Measurements from ENCODE around the gene ADCYAP1. TPM values are rescaled to one million over a fixed set of nuclear protein-coding genes. Genes with fewer than 3 reads are reported as not detected.

ADCYAP1 gene
- total RNA-seq, 1 experiment from 2014 or later: not detected

- Histone ChIP-seq H3K9me3 (ENCODE audit: control insufficient read depth, low read depth, low read length) (no peaks in the 10 kb centered on the region), H3K23me2 (ENCODE audit: insufficient read length, low read depth, low read length, poor library complexity, severe bottlenecking) (no peaks in the 10 kb centered on the region), H3K27me3 (ENCODE audit: insufficient read depth, low read length) (no peaks in the 10 kb centered on the region), H3T11ph (ENCODE audit: low read length) (no peak overlapping the region), H4K20me1 (ENCODE audit: control insufficient read depth, insufficient read depth, insufficient read length) (no peaks in the 10 kb centered on the region), H2BK120ac (ENCODE audit: low read depth, low read length, poor library complexity, severe bottlenecking) (no peak overlapping the region), H3K4me2 (ENCODE audit: insufficient read depth, insufficient read length, low read length) (no peak overlapping the region), H3K4me1 (ENCODE audit: insufficient read depth, low read length) (no peaks in the 10 kb centered on the region), H2BK5ac (ENCODE audit: insufficient read length, low read length) (no peak overlapping the region), H2AK5ac (ENCODE audit: insufficient read length, low read length) (no peak overlapping the region), H2AFZ (ENCODE audit: low read length) (no peak overlapping the region), H2BK15ac (ENCODE audit: low read depth, low read length) (no peak overlapping the region), H2BK20ac (ENCODE audit: low read depth, low read length, poor library complexity, severe bottlenecking) (no peak overlapping the region), H4K5ac (ENCODE audit: insufficient read length, low read depth, low read length) (no peak overlapping the region), H3K18ac (ENCODE audit: insufficient read length, low read depth, low read length) (no peak overlapping the region), H3K79me2 (ENCODE audit: insufficient read depth, low read length) (no peaks in the 10 kb centered on the region), H3K79me1 (ENCODE audit: insufficient read depth, low read depth, low read length, poor library complexity, severe bottlenecking) (no peaks in the 10 kb centered on the region), H3K14ac (ENCODE audit: insufficient read depth, low read length) (peak overlapping the region; percentile 39; the same call in 1 of the 2 replicates), H3K4ac (ENCODE audit: low read depth, low read length) (no peak overlapping the region), H3K9ac (ENCODE audit: extremely low read depth, insufficient read length, low read length) (no peak overlapping the region), H4K8ac (replicated peaks; ENCODE audit: insufficient read length, low read depth, low read length) (no peak overlapping the region), H3K56ac (ENCODE audit: insufficient read length, low read depth, low read length) (no peak overlapping the region), H2BK12ac (ENCODE audit: insufficient read length, low read depth, low read length) (no peak overlapping the region), H3K23ac (ENCODE audit: insufficient read length, low read depth, low read length) (no peak overlapping the region), H4K91ac (ENCODE audit: insufficient read length, low read depth, low read length) (no peak overlapping the region), H3K27ac (ENCODE audit: insufficient read length, low read depth, low read length) (no peak overlapping the region)
- no CpG with 5 or more reads among the region's 2 CpGs for WGBS (ENCODE audit: extremely low coverage, insufficient read length, low lambda C conversion rate)
- no peak for DNase-seq
- no peaks in the 10 kb centered on the region for H3K9me3 Mint-ChIP-seq
- H3K27me3 Mint-ChIP-seq (ENCODE audit: low read depth): peaks cover 2% of the 10 kb centered on the region
- no peak overlapping the region for H3K27ac Mint-ChIP-seq
- H3K4me1 Mint-ChIP-seq: peaks cover 8 to 12% of the 10 kb centered on the region in 2 experiments
- TF ChIP-seq CTCF (conservative IDR thresholded peaks at IDR 0.05): no peak
- H3K4me3 Mint-ChIP-seq: no peak overlapping the region
- H3K36me3 Mint-ChIP-seq (ENCODE audit: insufficient read depth in 1 of 3, low read depth in 3 of 3): no peaks in the 10 kb centered on the region; a peak in 1 of 7 replicates
These were observed 28.4 kb downstream of the ADCYAP1 start for GRCh38 chr18:933082-933481.
